Gastroesophageal sphincter (tissue), 3 donors: ENCODE measurements around the gene KIAA0930.

Experiments used
- CTCF ChIP-seq, 4 experiments: fragments of 200-600 bp in 2 of 4; fragments of 450-650 bp in 2 of 4; sonication (generic) in 1 of 4; IDR thresholded peaks; one replicate each; pipeline ENCODE4 v1.5.1; 2017 to 2019; ENCODE audit warnings: antibody characterized with exemption in 4 of 4, mild to moderate bottlenecking in 2 of 4, moderate library complexity in 2 of 4
- POLR2A ChIP-seq, 2 donors: fragments of 450-650 bp; IDR thresholded peaks; one replicate each; pipeline ENCODE4 v1.6.1; 2017; ENCODE audit warnings: antibody characterized with exemption in 2 of 2, mild to moderate bottlenecking in 2 of 2, moderate library complexity in 1 of 2
- POLR2AphosphoS5 ChIP-seq: sonication (generic); formaldehyde crosslinking; IDR thresholded peaks from one replicate; pipeline ENCODE4 v1.6.1; 2017; ENCODE audit warnings: antibody characterized with exemption

GRCh38 chr22:45286854-45287551 is 46.3 kb upstream of the KIAA0930 start:
- TF ChIP-seq CTCF (IDR thresholded peaks at IDR 0.05): no peak
- TF ChIP-seq POLR2A (IDR thresholded peaks at IDR 0.05): no peak
- TF ChIP-seq POLR2AphosphoS5: no peak
